Ureter (tissue), 1 donor: ENCODE measurements around the gene BAZ1B. TPM values are rescaled to one million over a fixed set of nuclear protein-coding genes. Genes with fewer than 3 reads are reported as not detected.
"Not testable (repeated sequence)": the region's sequence is repeated elsewhere in the genome, so short reads cannot be mapped to it uniquely, and the experiment has no call there.

Experiments used
- DNase-seq: peaks from one replicate; pipeline ENCODE4 v3.0.0-alpha.2; 2020; ENCODE audit warnings: low spot score
- total RNA-seq: library from RNA; stranded (reverse); gene quantifications from one replicate; pipeline ENCODE4 v1.2.4, GENCODE V29; 2023
- donor health status: DM: yes; HTN: yes; CAD: no.

The BAZ1B gene
- total RNA-seq, 1 donor from 2014 or later: 65.0 TPM

GRCh38 chr7:73544678-73545077, 22.6 kb upstream of the BAZ1B start:
- no peak for DNase-seq

- no peak for DNase-seq
Measured at GRCh38 chr7:73541722-73542121, 19.6 kb upstream of the BAZ1B start.

GRCh38 chr7:73539709-73540108, 17.6 kb upstream of the BAZ1B start:
- no peak for DNase-seq

GRCh38 chr7:73538510-73538909, 16.4 kb upstream of the BAZ1B start:
- not testable (repeated sequence) for DNase-seq

GRCh38 chr7:73537051-73537450, 15.0 kb upstream of the BAZ1B start:
- DNase-seq: no peak

- no peak for DNase-seq
Measured at GRCh38 chr7:73536479-73536878, 14.4 kb upstream of the BAZ1B start.

GRCh38 chr7:73535918-73536317, 13.8 kb upstream of the BAZ1B start:
- not testable (repeated sequence) for DNase-seq

GRCh38 chr7:73533742-73534141, 11.6 kb upstream of the BAZ1B start:
- no peak for DNase-seq

- no peak for DNase-seq
Measured at GRCh38 chr7:73532224-73532623, 10.1 kb upstream of the BAZ1B start.

- DNase-seq: no peak
Measured at GRCh38 chr7:73530800-73531199, 8.7 kb upstream of the BAZ1B start.

- no peak for DNase-seq
Measured at GRCh38 chr7:73526896-73527821, 5.1 kb upstream of the BAZ1B start.

- DNase-seq: not testable (repeated sequence)
Measured at GRCh38 chr7:73526158-73526494, 4.0 kb upstream of the BAZ1B start.

- no peak for DNase-seq
Measured at GRCh38 chr7:73521636-73522104, 423 bp downstream of the BAZ1B start.

- no peak for DNase-seq
Measured at GRCh38 chr7:73520673-73521635, 1.1 kb downstream of the BAZ1B start.

- DNase-seq: no peak
Measured at GRCh38 chr7:73519867-73520672, 2.0 kb downstream of the BAZ1B start.

GRCh38 chr7:73518470-73518869, 3.6 kb downstream of the BAZ1B start:
- no peak for DNase-seq

GRCh38 chr7:73517241-73517995, 4.7 kb downstream of the BAZ1B start:
- no peak for DNase-seq

- DNase-seq: no peak
Measured at GRCh38 chr7:73515178-73515577, 6.9 kb downstream of the BAZ1B start.

- no peak for DNase-seq
Measured at GRCh38 chr7:73512018-73512780, 9.9 kb downstream of the BAZ1B start.

GRCh38 chr7:73509463-73509862, 12.6 kb downstream of the BAZ1B start:
- DNase-seq: no peak
